ENCODE measurements around the gene ABHD17A. TPM values are rescaled to one million over a fixed set of nuclear protein-coding genes. Genes with fewer than 3 reads are reported as not detected.

ABHD17A gene
- total and polyA plus RNA-seq, 5 donors, result 64.4 to 96.0 (median 70.8) TPM

DNA sequence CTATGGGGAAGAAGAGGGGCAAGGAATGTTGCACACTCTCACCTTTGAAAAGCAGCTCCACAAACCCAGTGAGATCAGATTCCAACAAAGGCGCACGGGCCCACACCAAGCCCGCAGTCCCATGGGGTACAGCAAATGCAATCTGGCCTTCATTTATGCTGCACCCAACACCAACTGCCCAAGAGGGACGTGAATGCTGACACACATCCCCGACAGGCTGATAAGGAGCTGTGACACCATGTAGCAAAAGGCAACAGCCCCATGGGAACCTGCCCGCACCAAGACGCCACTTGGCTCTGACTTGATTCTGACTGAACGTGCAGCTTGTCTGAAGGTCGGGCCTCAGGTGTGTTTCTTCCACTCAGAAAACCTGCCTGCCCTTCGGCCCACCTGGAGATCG, 54.3 kb downstream of the ABHD17A start:
- Histone ChIP-seq H3K4me3 (ENCODE audit: low read length) (no peak overlapping the region), H3K9me3 (ENCODE audit: control insufficient read depth, low read length) (no peaks in the 10 kb centered on the region), H3K4me1 (ENCODE audit: control insufficient read depth, insufficient read depth, low read length) (no peaks in the 10 kb centered on the region), H3K27ac (ENCODE audit: low read length) (no peak overlapping the region), H3K27me3 (ENCODE audit: control insufficient read depth, insufficient read depth) (no peaks in the 10 kb centered on the region)
- DNase-seq (no peak), ATAC-seq (no peak)
- intact Hi-C loops (cut with DNase I), result no loop called here
- WGBS, result 81% methylated on average over 11 of the region's 11 CpGs

GRCh38 chr19:1830568-1830967, 54.7 kb downstream of the ABHD17A start:
- Histone ChIP-seq H3K9me3 (ENCODE audit: control insufficient read depth, low read length) (no peaks in the 10 kb centered on the region), H3K27ac (ENCODE audit: low read length) (no peak overlapping the region), H3K4me1 (ENCODE audit: control insufficient read depth, insufficient read depth, low read length) (no peaks in the 10 kb centered on the region), H3K27me3 (ENCODE audit: control insufficient read depth, insufficient read depth) (no peaks in the 10 kb centered on the region), H3K4me3 (ENCODE audit: low read length) (no peak overlapping the region)
- intact Hi-C loops (cut with DNase I), result no loop called here
- DNase-seq (no peak), ATAC-seq (no peak)
- WGBS, result 91% methylated on average over 15 of the region's 15 CpGs

DNA sequence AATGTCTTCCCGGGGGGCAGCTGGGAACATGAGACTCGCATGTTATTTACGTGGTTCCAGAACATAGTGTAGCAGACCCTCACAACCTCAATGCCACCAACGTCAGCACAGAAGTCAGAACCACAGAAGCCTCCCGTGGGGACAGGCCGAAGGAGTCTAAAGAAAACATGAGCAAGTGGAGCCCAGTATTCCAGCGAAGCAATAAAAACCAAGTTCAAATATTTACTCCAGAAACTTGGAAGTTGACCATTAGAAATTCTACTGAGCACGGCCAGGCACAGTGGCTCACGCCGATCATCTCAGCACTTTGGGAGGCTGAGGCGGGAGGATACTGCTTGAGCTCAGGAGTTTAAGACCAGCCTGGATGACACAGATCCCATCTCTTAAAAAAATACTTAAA, 55.3 kb downstream of the ABHD17A start:
- intact Hi-C loops (cut with DNase I), result no loop called here
- DNase-seq (no peak), ATAC-seq (no peak)
- Histone ChIP-seq H3K4me1 (ENCODE audit: control insufficient read depth, insufficient read depth, low read length) (no peaks in the 10 kb centered on the region), H3K27me3 (ENCODE audit: control insufficient read depth, insufficient read depth) (no peaks in the 10 kb centered on the region), H3K4me3 (ENCODE audit: low read length) (no peak overlapping the region), H3K27ac (ENCODE audit: low read length) (no peak overlapping the region), H3K9me3 (ENCODE audit: control insufficient read depth, low read length) (no peaks in the 10 kb centered on the region)
- WGBS, result 94% methylated on average over 11 of the region's 11 CpGs

GRCh38 chr19:1828279-1829238, 56.7 kb downstream of the ABHD17A start:
- Histone ChIP-seq H3K4me3 (ENCODE audit: low read length) (no peak overlapping the region), H3K27me3 (ENCODE audit: control insufficient read depth, insufficient read depth) (no peaks in the 10 kb centered on the region), H3K4me1 (ENCODE audit: control insufficient read depth, insufficient read depth, low read length) (no peaks in the 10 kb centered on the region), H3K27ac (ENCODE audit: low read length) (no peak overlapping the region), H3K9me3 (ENCODE audit: control insufficient read depth, low read length) (no peaks in the 10 kb centered on the region)
- WGBS, result 94% methylated on average over 57 of the region's 57 CpGs
- DNase-seq, result peak in 1 of 3 donors; percentile 58
- intact Hi-C loops (cut with DNase I), result no loop called here
- ATAC-seq, result no peak

GRCh38 chr19:1827566-1828278, 57.6 kb downstream of the ABHD17A start:
- intact Hi-C loops (cut with DNase I), result no loop called here
- Histone ChIP-seq H3K4me3 (ENCODE audit: low read length) (no peak overlapping the region), H3K4me1 (ENCODE audit: control insufficient read depth, insufficient read depth, low read length) (no peaks in the 10 kb centered on the region), H3K9me3 (ENCODE audit: control insufficient read depth, low read length) (no peaks in the 10 kb centered on the region), H3K27ac (ENCODE audit: low read length) (no peak overlapping the region), H3K27me3 (ENCODE audit: control insufficient read depth, insufficient read depth) (no peaks in the 10 kb centered on the region)
- no peak for DNase-seq
- 92% methylated on average over 41 of the region's 41 CpGs for WGBS
- ATAC-seq, result no peak

Other genes starting within 250 kb of the ABHD17A start
- 10 to 100 TPM; 20.1 to 23.6 (median 22.4) TPM for gene TCF3, start 232.9 kb downstream of the ABHD17A start, total RNA-seq
- 15.3 TPM for gene TCF3, start 232.9 kb downstream of the ABHD17A start, polyA plus RNA-seq
- gene ONECUT3, start 132.0 kb downstream of the ABHD17A start, total RNA-seq, result not detected
- not detected for gene ONECUT3, start 132.0 kb downstream of the ABHD17A start, polyA plus RNA-seq
- 1 to 10 TPM in 3 of 4 donors, under 1 TPM in 1; 0.53 to 1.9 (median 1.5) TPM for gene ATP8B3, start 73.2 kb downstream of the ABHD17A start, total RNA-seq
- gene ATP8B3, start 73.2 kb downstream of the ABHD17A start, polyA plus RNA-seq, result 0.97 TPM
- 10 to 100 TPM; 12.8 to 22.1 (median 17.4) TPM for gene REXO1, start 37.0 kb downstream of the ABHD17A start, total RNA-seq
- 15.3 TPM for gene REXO1, start 37.0 kb downstream of the ABHD17A start, polyA plus RNA-seq
- 10 to 100 TPM in 1 of 4 donors, 1 to 10 TPM in 3; 6.4 to 11.1 (median 7.3) TPM for gene KLF16, start 21.9 kb downstream of the ABHD17A start, total RNA-seq
- 4.5 TPM for gene KLF16, start 21.9 kb downstream of the ABHD17A start, polyA plus RNA-seq
- gene ADAT3, start 19.9 kb upstream of the ABHD17A start, total RNA-seq, result 1 to 10 TPM; 1.2 to 2.7 (median 2.0) TPM
- 1.8 TPM for gene ADAT3, start 19.9 kb upstream of the ABHD17A start, polyA plus RNA-seq
- 10 to 100 TPM; 18.4 to 19.9 (median 18.9) TPM for gene SCAMP4, start 19.9 kb upstream of the ABHD17A start, total RNA-seq
- 16.1 TPM for gene SCAMP4, start 19.9 kb upstream of the ABHD17A start, polyA plus RNA-seq
- 10 to 100 TPM; 25.6 to 32.2 (median 29.0) TPM for gene CSNK1G2, start 55.7 kb upstream of the ABHD17A start, total RNA-seq
- gene CSNK1G2, start 55.7 kb upstream of the ABHD17A start, polyA plus RNA-seq, result 30.2 TPM
- gene BTBD2, start 130.2 kb upstream of the ABHD17A start, total RNA-seq, result 10 to 100 TPM; 52.7 to 68.4 (median 62.2) TPM
- 39.3 TPM for gene BTBD2, start 130.2 kb upstream of the ABHD17A start, polyA plus RNA-seq
- 100 to 1,000 TPM in 3 of 4 donors, 10 to 100 TPM in 1; 96.9 to 151 (median 122) TPM for gene MKNK2, start 165.7 kb upstream of the ABHD17A start, total RNA-seq
- gene MKNK2, start 165.7 kb upstream of the ABHD17A start, polyA plus RNA-seq, result 75.9 TPM
- 10 to 100 TPM; 20.9 to 27.0 (median 21.8) TPM for gene MOB3A, start 210.8 kb upstream of the ABHD17A start, total RNA-seq
- gene MOB3A, start 210.8 kb upstream of the ABHD17A start, polyA plus RNA-seq, result 9.5 TPM
- 1 to 10 TPM; 1.1 to 3.3 (median 2.3) TPM for gene IZUMO4, start 211.4 kb upstream of the ABHD17A start, total RNA-seq
- gene IZUMO4, start 211.4 kb upstream of the ABHD17A start, polyA plus RNA-seq, result 2.7 TPM